Kidney (tissue), 14 donors: ENCODE measurements around the gene TTC33. TPM values are rescaled to one million over a fixed set of nuclear protein-coding genes. Genes with fewer than 3 reads are reported as not detected.
A peak's percentile ranks its signal among the peaks of the same experiment; 100 is the strongest.

Experiments used
- DNase-seq, 5 donors: peaks; one replicate each; pipeline ENCODE4 v3.0.0-alpha.2; 2013 to 2020
- FAIRE-seq: peaks from 2 replicates; lab custom pipeline; 2012; peaks lifted over from hg19 to GRCh38; lab: Jason Lieb, UNC
- H3K27ac ChIP-seq, 2 donors: one replicate each; pipeline ENCODE4 v1.7.0; 2013; ENCODE audit warnings: low read depth in 2 of 2, low read length in 2 of 2, inconsistent platforms in 1 of 2
- H3K27me3 ChIP-seq: one replicate; pipeline ENCODE4 v1.7.1; 2013; ENCODE audit warnings: low read length, inconsistent platforms; ENCODE audit not compliant: control insufficient read depth, insufficient read depth
- H3K36me3 ChIP-seq, 3 donors: one replicate each; pipeline versions ENCODE4 v1.7.0 to v1.7.1; 2013; ENCODE audit warnings: low read length in 3 of 3, control low read depth in 1 of 3, inconsistent platforms in 1 of 3; ENCODE audit not compliant: insufficient read depth in 3 of 3, control insufficient read depth in 2 of 3
- H3K4me1 ChIP-seq, 3 donors: one replicate each; pipeline versions ENCODE4 v1.7.0 to v1.7.1; 2013; ENCODE audit warnings: low read length in 3 of 3, inconsistent platforms in 1 of 3, low read depth in 1 of 3; ENCODE audit not compliant: control insufficient read depth in 2 of 3, insufficient read depth in 2 of 3
- H3K4me3 ChIP-seq, 3 donors: one replicate each; pipeline versions ENCODE4 v1.7.0 to v1.8.1; 2013; ENCODE audit warnings: low read length in 3 of 3, control low read depth in 1 of 3, inconsistent platforms in 1 of 3
- H3K9ac ChIP-seq, 3 donors: one replicate each; pipeline versions ENCODE4 v1.7.0 to v1.7.1; 2013; ENCODE audit warnings: low read length in 3 of 3, control low read depth in 1 of 3, inconsistent platforms in 1 of 3
- H3K9me3 ChIP-seq, 3 donors: one replicate each; pipeline versions ENCODE4 v1.7.0 to v1.7.1; 2013; ENCODE audit warnings: low read length in 3 of 3, control low read depth in 1 of 3, inconsistent platforms in 1 of 3; ENCODE audit not compliant: control insufficient read depth in 2 of 3, insufficient read depth in 1 of 3
- CTCF ChIP-seq: IDR thresholded peaks from 3 replicates; pipeline ENCODE4 v1.5.1; 2012; ENCODE audit warnings: mild to moderate bottlenecking, moderate library complexity, borderline replicate concordance; ENCODE audit not compliant: insufficient read depth; ENCODE audit errors: extremely low read depth
- intact Hi-C: fragments of 100-400 bp; cut with DNase I; formaldehyde crosslinking; loops from one replicate; pipeline ENCODE4 v1.11.1; 2022
- polyA plus RNA-seq: library from polyadenylated mRNA; stranded (reverse); fragments of 350-450 nt; fragmentation: Illumina TruSeq; extraction: RNeasy Lipid Tissue Mini Kit (QIAGEN cat#74804); gene quantifications from one replicate; pipeline ENCODE4 v1.2.3, GENCODE V29; 2014; ENCODE audit warnings: low read depth, low replicate concordance; ENCODE audit not compliant: insufficient read depth
- total RNA-seq: library from RNA; stranded (reverse); fragmentation: NEBNext Ultra II Directional; extraction: Animal tissue kit (Norgen Biotek cat#: 25700); gene quantifications from one replicate; pipeline ENCODE4 v1.2.1, GENCODE V29; 2021
- donor health status: control.
- donor health status: control.
- donor health status: control.
- donor health status: control.
- donor health status: control.
- donor health status: DM: yes; HTN: yes; CAD: no.
- donor health status: Normal renal cell carcinoma (clear cell type).

TTC33 gene
- total and polyA plus RNA-seq, 2 donors from 2014 or later: 7.1 to 20.1 TPM

DNA sequence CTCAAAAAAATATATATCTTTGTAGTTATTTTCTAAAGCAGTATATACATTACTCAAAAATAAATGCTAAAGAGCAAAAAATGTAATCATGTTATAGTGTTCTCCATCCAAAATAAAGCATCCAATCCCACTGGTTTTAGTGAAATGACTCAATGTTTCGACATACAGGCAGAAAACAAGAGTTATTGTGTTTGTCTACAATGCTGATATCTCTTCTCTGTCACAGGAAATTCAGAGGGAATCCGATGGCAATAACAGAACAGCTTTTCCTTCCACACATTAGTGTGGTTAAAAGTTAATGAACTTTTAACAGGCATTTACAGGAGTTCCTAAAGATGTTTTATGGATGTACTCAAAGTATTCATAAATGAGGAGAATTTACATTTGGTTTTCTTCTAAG lies 12.0 kb downstream of the TTC33 start:
- Histone ChIP-seq H3K9ac (no peak overlapping the region), H3K27ac (no peak overlapping the region), H3K27me3 (no peaks in the 10 kb centered on the region), H3K4me3 (no peak overlapping the region), H3K4me1 (no peaks in the 10 kb centered on the region), H3K9me3 (no peaks in the 10 kb centered on the region), H3K36me3 (peaks cover 4 to 13% (median 4%) of the 10 kb centered on the region in 3 donors)
- DNase-seq (no peak), FAIRE-seq (no peak)
- no peak for TF ChIP-seq CTCF
- intact Hi-C loops: no loop called here

DNA sequence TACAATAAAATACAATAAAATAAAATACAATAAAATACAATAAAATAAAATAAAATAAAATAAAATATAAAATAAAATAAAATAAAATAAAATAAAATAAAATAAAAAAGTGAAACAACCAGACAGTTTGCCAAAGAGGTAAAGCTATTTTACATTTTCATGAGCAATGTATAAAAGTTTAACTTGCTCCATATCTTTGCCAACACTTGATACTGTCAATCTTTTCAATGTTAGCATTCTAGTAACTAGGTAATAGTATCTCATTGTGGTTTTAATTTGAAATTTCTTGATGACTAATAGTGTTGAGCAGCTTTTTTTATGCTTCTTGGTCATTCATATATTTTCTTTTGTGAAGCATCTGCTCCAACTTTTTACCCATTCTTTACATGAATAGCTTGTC lies 17.3 kb downstream of the TTC33 start:
- no peak for TF ChIP-seq CTCF
- Histone ChIP-seq H3K4me1 (peaks cover 7 to 28% (median 12%) of the 10 kb centered on the region in 3 donors), H3K27ac (no peak overlapping the region), H3K27me3 (no peaks in the 10 kb centered on the region), H3K9ac (no peak overlapping the region), H3K36me3 (peaks cover 4 to 13% (median 4%) of the 10 kb centered on the region in 3 donors), H3K9me3 (no peaks in the 10 kb centered on the region), H3K4me3 (no peak overlapping the region)
- no peak for DNase-seq
- peak; percentile 91 for FAIRE-seq
- intact Hi-C loops: no loop called here

GRCh38 chr5:40736103-40736875 lies 19.5 kb downstream of the TTC33 start:
- no peaks in the 10 kb centered on the region for H3K9me3 ChIP-seq
- intact Hi-C loops: no loop called here
- FAIRE-seq (peak; percentile 95), DNase-seq (peak in 2 of 5 donors; percentile 73 to 79)
- H3K9ac ChIP-seq: no peak overlapping the region
- peak; percentile 73 for TF ChIP-seq CTCF
- H3K27ac ChIP-seq: no peak overlapping the region
- H3K36me3 ChIP-seq: peaks cover 3 to 10% (median 3%) of the 10 kb centered on the region in 3 donors
- H3K27me3 ChIP-seq: no peaks in the 10 kb centered on the region
- H3K4me1 ChIP-seq: peaks cover 7 to 29% (median 12%) of the 10 kb centered on the region in 3 donors
- no peak overlapping the region for H3K4me3 ChIP-seq
